OCI-LY7 (cell line): ENCODE measurements around the gene RNF14. TPM values are rescaled to one million over a fixed set of nuclear protein-coding genes. Genes with fewer than 3 reads are reported as not detected.
A peak's percentile ranks its signal among the peaks of the same experiment; 100 is the strongest.

ENCODE experiments used
- BruUV-seq: library from RNA; stranded (reverse); fragments of 400-500 nt; replicated peaks from 2 replicates; lab custom pipeline; 2021; lab: Mats Ljungman, UMichigan
- CTCF ChIA-PET: fragments of 300-600 bp; sonication (Branson Sonifier 250); formaldehyde crosslinking; loops from one replicate; lab custom pipeline; 2022; ENCODE audit warnings: antibody characterized with exemption; ENCODE audit not compliant: unreplicated experiment; lab: Charles Lee
- POLR2A ChIA-PET: fragments of 300-600 bp; sonication (Branson Sonifier 250); formaldehyde crosslinking; loops from one replicate; lab custom pipeline; 2022; ENCODE audit warnings: antibody characterized with exemption; lab: Charles Lee
- DNase-seq: peaks from one replicate; pipeline ENCODE4 v3.0.0-alpha.2; 2015; ENCODE audit warnings: low spot score
- H2AFZ ChIP-seq: fragments of 200-600 bp; sonication (generic), shearing (Covaris generic); 2 replicates; pipeline ENCODE4 v1.6.1; 2014; ENCODE audit warnings: mild to moderate bottlenecking, antibody characterized with exemption, low read length, moderate library complexity
- H3K27ac ChIP-seq: fragments of 200-600 bp; sonication (generic); 2 replicates; pipeline ENCODE4 v1.5.1; 2014; ENCODE audit warnings: mixed run types, low read depth, mild to moderate bottlenecking, moderate library complexity, low read length, inconsistent platforms; ENCODE audit not compliant: poor library complexity, severe bottlenecking
- H3K36me3 ChIP-seq: fragments of 200-600 bp; sonication (generic); 2 replicates; pipeline ENCODE4 v1.6.1; 2014; ENCODE audit warnings: mild to moderate bottlenecking, antibody characterized with exemption, low read length, moderate library complexity, mixed read lengths; ENCODE audit not compliant: insufficient read depth
- H3K4me1 ChIP-seq: fragments of 200-600 bp; sonication (generic); 2 replicates; pipeline ENCODE4 v1.5.1; 2014; ENCODE audit warnings: mild to moderate bottlenecking, low read length; ENCODE audit not compliant: insufficient read depth, poor library complexity, severe bottlenecking
- H3K4me2 ChIP-seq: fragments of 200-600 bp; sonication (generic); 2 replicates; pipeline ENCODE4 v1.6.1; 2014; ENCODE audit warnings: mild to moderate bottlenecking, low read length
- H3K4me3 ChIP-seq: fragments of 200-600 bp; sonication (generic); 2 replicates; pipeline ENCODE4 v1.5.1; 2014; ENCODE audit warnings: mild to moderate bottlenecking, low read depth, low read length; ENCODE audit not compliant: poor library complexity, severe bottlenecking
- H3K79me2 ChIP-seq: fragments of 200-600 bp; sonication (generic); 2 replicates; pipeline ENCODE4 v1.6.1; 2016; ENCODE audit warnings: low read depth, mild to moderate bottlenecking, low read length, moderate library complexity, mixed read lengths; ENCODE audit not compliant: insufficient read depth
- H3K9me2 ChIP-seq: fragments of 200-600 bp; sonication (generic); 2 replicates; pipeline ENCODE4 v1.6.1; 2016; ENCODE audit warnings: mild to moderate bottlenecking, low read length, mixed read lengths; ENCODE audit not compliant: insufficient read depth
- H3K9me3 ChIP-seq: fragments of 200-600 bp; sonication (generic); 2 replicates; pipeline ENCODE4 v1.6.1; 2014; ENCODE audit warnings: mild to moderate bottlenecking, mixed run types, low read length, mixed read lengths
- H4K20me1 ChIP-seq: fragments of 200-600 bp; sonication (generic); 2 replicates; pipeline ENCODE4 v1.6.1; 2014; ENCODE audit warnings: mild to moderate bottlenecking, antibody characterized with exemption, low read length, moderate library complexity, mixed read lengths; ENCODE audit not compliant: insufficient read depth
- CTCF ChIP-seq: fragments of 200-600 bp; sonication (generic); conservative IDR thresholded peaks from 2 replicates; pipeline ENCODE4 v1.5.1; 2014; ENCODE audit warnings: mild to moderate bottlenecking, antibody characterized with exemption, low read length, moderate library complexity, mixed read lengths
- EZH2phosphoT487 ChIP-seq: fragments of 200-600 bp; sonication (generic); IDR thresholded peaks from 2 replicates; pipeline ENCODE4 v1.6.1; 2018; ENCODE audit warnings: low read depth, borderline replicate concordance, mild to moderate bottlenecking, mixed run types, antibody characterized with exemption, low read length, moderate library complexity, mixed read lengths
- intact Hi-C: fragments of 100-400 bp; cut with micrococcal nuclease; formaldehyde crosslinking; loops from one replicate; pipeline ENCODE4 v1.10.0; 2022; ENCODE audit not compliant: unreplicated experiment
- total RNA-seq, 2 experiments: library from RNA; depleted of rRNA in 1 of 2; stranded (reverse); fragments of >200 nt in 1 of 2; shearing (Covaris generic) in 1 of 2; gene quantifications; 2 replicates each; pipeline ENCODE4 v1.2.3, GENCODE V29; 2014 to 2022

Gene RNF14
- total RNA-seq, 2 experiments from 2014 or later = 31.7 to 41.1 TPM

GRCh38 chr5:142013734-142014521 lies 45.0 kb downstream of the RNF14 start:
- Histone ChIP-seq H3K9me3 (no peaks in the 10 kb centered on the region), H3K9me2 (no peaks in the 10 kb centered on the region), H3K36me3 (peaks cover 18% of the 10 kb centered on the region), H3K4me2 (peak overlapping the region; percentile 97), H3K79me2 (no peaks in the 10 kb centered on the region), H2AFZ (peak overlapping the region; percentile 98), H3K4me3 (peak overlapping the region; percentile 87), H3K27ac (no peak overlapping the region), H3K4me1 (peaks cover 52% of the 10 kb centered on the region), H4K20me1 (no peaks in the 10 kb centered on the region)
- CTCF ChIA-PET = interaction anchor here (0.5 kb wide), 1 partner anchor 722 kb away, joined by 3 read pairs; no protein-coding TSS in a partner anchor
- POLR2A ChIA-PET = interaction anchor here (0.6 to 3.2 kb wide), 5 partner anchors 10 to 45 kb away, joined by 4 to 20 read pairs (median 4); partner anchors contain the start of gene RNF14
- TF ChIP-seq CTCF = no peak
- BruUV-seq = no TSS peak
- intact Hi-C loops = loop anchor here (2.0 kb wide), 1 partner anchor 321 kb away; no protein-coding TSS in a partner anchor
- DNase-seq = no peak

GRCh38 chr5:142014911-142015584 lies 46.1 kb downstream of the RNF14 start:
- peak; percentile 82 for DNase-seq
- CTCF ChIA-PET = interaction anchor here (1.2 kb wide), 1 partner anchor 92 kb away, joined by 5 read pairs; no protein-coding TSS in a partner anchor
- BruUV-seq = no TSS peak
- H3K9me3 ChIP-seq = no peaks in the 10 kb centered on the region
- no peaks in the 10 kb centered on the region for H3K9me2 ChIP-seq
- POLR2A ChIA-PET = interaction anchor here (0.5 to 2.7 kb wide), 5 partner anchors 9 to 94 kb away, joined by 3 to 20 read pairs (median 4); partner anchors contain the start of gene RNF14
- H4K20me1 ChIP-seq = no peaks in the 10 kb centered on the region
- intact Hi-C loops = loop anchor here (2.0 kb wide), 1 partner anchor 322 kb away; no protein-coding TSS in a partner anchor
- peak overlapping the region; percentile 96 for H2AFZ ChIP-seq
- TF ChIP-seq EZH2phosphoT487 (no peak), CTCF (peak; percentile 83)
- no peak overlapping the region for H3K4me3 ChIP-seq
- peaks cover 9% of the 10 kb centered on the region for H3K36me3 ChIP-seq
- H3K27ac ChIP-seq = peak overlapping the region; percentile 1
- H3K4me1 ChIP-seq = peaks cover 52% of the 10 kb centered on the region
- peak overlapping the region; percentile 33 for H3K4me2 ChIP-seq
- no peaks in the 10 kb centered on the region for H3K79me2 ChIP-seq
